Measurements from ENCODE around the gene SLC43A3.
"Not testable (repeated sequence)": the region's sequence is repeated elsewhere in the genome, so short reads cannot be mapped to it uniquely, and the experiment has no call there.

SLC43A3 gene

DNA sequence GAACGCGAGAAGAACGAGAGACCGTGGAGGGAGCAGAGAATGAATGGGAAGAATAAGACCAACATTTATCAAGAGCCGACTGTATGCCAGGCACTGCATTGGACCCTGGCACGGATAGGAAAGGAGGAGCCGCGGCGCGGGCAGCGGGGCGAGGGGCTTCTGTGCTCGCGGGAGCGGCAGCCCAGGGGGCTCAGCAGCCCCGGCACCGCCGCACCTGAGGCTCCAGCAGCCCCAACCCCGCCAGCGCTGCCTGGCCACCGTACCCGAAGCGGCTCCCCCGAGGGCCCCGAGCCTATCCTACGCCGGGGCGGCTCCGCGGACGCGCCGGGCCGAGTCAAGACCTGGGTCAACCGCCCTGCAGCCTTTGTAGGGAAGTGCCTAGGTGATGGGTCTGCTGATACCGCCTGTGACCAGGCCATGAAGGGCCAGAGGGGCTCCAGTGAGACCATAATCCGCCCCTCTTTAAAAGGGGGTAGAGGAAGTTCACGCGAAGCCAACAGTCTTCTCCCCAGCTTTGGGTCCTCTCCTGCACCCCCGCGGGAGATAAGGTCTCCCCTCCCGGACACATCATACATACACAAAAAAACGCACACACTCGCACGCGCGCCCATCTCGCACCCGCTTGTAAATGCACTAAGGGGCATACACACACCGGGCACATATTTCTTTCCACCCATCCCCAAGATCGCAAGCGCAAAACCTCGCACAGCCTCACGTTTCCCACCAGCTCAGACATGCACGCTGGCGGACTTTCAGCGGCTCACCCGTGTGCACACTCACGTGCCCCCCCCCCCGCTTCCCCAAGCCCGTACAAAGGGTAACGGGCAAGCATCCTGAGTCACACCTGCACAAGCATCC is 32.5 kb upstream of the SLC43A3 start:
- peak; percentile 26 to 34 for DNase-seq

DNA sequence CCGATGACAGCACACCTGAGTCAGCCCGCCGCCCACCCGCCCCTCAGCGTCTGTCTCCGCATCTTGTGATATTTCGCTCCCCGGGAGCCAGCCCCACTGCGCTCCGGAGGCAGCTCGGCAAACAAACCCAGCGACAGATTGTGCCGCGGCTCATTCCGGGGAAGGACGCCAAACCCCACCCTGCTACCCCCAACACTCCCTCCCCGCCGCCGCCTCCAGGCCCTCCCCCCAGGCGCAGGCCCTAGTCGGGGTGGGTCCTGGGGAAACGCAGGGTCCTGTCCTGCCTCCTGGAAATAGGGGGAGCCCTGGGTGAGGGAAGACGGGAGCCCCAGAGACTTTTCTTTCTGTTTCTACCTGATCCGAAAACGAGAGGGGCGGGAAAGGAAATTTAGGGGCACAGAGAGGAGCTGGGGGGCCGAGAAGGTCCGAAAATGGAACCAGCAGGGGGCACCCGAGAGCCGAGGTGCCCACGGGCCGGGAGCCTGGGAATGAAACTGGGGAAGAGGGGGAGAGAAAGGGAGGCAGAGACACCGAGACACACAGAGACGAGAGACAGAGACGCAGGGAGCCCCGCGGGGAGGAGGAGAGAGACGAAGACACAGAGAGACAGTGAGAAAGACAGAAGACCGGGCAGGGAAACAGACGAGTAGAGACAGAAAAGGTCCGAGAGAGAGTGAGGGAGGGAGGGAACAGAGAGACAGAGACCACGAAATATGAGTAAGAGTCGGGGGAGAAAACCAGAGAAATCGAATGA is 31.7 kb upstream of the SLC43A3 start:
- DNase-seq: peak; percentile 62 to 69

DNA sequence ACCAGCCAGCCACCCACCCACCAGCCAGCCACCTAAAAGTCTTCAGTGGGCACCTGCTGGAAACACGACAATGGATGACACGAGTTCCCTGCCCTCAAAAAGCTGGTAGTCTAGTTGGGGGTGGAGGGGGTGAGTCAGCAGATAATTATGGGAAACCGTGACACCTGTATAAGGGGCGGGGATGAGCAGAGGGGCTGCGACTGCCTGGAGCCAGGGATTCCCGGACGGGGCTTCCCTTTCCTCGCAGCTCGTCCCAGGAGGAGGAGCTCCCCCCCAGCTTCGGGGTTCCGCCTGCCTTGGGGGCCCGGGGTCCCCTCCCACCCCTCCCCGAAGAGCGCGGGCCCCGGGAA is 31.1 kb upstream of the SLC43A3 start:
- DNase-seq: no peak

DNA sequence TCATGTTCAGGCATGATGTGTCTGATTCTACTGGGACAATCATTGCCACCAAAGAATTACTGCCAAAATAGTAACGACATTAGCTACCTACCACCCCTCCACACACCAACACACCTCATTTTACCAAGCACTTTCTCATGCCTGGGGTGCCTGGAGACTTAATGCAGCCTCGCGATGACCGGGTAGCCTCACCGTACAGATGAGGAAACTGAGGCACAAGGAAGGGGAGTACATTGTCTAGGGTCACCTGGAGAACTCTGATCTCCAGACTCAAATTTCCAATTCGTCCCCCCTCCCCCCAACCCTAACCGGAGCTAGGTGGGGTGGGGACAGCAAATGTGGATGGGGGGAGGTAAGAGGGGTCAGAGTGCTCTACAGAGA is 30.7 kb upstream of the SLC43A3 start:
- no peak for DNase-seq

DNA sequence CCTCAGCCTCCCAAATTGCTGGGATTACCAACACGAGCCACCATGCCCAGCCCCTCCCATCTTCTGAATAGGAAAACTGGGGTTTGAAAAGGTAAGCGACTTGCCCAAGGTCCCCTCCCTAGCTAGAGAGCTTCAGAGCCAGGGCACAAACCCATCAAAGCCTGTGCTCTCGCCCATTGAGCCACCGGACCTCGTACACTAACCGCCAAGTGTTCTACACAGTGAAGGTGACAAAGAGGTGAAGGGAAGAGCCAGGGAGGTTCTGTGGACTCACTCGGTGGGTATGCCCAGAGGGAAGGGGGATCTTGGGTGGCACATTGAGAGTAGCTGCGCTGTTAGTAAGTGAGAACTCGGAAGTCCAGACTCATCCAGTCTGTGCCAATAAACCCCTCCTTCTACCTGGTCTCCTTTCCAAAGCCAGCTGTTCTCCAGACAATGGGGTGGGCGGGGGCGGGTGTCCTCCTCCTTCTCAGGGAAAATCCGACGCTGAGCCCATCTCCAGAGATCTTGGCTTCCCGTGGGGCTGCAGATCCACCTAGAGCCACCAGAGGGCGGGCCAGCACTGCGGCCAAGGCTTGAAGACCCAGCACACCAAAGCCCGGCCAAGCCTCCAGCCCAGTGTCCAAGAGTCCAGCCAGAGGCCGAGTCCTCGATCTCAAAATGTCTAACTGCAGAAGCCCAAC is 30.2 kb upstream of the SLC43A3 start:
- peak; percentile 79 to 82 for DNase-seq

DNA sequence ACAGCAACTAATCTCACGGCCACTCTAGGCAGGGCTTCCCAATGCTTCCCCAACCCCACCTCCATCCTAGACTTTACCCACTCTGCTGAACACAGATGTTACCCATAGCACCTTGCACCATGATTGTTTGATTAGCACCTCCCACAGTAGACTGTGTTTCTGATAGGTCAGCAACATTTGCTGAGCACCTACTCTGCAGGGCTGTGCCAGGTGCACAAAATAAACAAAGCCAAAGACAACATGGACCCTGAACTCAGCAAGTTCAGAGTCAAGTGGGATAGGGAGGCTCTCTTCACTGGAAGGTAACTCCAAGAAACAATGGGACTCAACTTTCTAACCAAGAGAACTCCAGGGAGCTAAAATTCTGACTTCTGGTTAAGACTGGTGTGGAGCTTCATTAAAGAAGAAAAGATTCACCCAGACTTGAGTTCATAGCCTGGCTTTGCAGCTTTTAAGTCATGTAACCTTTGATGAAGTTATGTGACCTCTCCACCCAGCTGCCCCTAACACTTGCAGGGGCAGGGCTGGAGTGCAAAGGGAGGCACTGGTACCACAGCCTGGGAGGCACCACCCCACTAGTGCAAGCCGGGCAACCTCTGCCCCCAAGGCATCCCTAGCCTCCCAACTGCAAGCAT is 26.7 kb upstream of the SLC43A3 start:
- no peak for DNase-seq

DNA sequence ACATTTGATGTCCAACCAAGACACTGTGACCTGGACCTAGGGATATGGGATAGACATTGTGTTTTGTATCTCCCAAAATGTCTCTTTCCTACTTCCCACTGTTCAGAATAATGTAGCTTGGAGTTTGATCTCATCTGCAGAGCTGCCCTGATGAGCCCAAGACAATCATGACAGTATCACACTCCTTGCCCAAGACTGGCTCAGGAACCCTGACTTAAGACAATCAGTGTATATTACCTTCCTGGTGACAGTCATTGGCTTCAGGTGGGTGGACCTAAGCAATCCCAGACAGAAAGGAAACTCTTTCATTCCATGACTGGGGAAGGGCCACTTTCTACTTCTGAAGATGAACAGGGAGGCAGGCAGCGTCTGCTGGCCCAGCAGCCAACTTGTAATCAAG is 19.1 kb upstream of the SLC43A3 start:
- DNase-seq: no peak

DNA sequence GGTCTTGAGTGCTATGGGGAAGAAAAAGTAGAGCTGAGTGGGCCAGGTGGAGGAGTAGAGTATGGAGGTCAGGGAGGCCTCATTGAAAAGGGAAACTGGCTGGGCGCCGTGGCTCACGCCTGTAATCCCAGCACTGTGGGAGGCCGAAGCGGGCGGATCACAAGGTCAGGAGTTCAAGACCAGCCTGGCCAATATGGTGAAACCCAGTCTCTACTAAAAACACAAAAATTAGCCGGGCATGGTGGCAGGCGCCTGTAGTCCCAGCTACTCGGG is 18.1 kb upstream of the SLC43A3 start:
- DNase-seq: not testable (repeated sequence)

DNA sequence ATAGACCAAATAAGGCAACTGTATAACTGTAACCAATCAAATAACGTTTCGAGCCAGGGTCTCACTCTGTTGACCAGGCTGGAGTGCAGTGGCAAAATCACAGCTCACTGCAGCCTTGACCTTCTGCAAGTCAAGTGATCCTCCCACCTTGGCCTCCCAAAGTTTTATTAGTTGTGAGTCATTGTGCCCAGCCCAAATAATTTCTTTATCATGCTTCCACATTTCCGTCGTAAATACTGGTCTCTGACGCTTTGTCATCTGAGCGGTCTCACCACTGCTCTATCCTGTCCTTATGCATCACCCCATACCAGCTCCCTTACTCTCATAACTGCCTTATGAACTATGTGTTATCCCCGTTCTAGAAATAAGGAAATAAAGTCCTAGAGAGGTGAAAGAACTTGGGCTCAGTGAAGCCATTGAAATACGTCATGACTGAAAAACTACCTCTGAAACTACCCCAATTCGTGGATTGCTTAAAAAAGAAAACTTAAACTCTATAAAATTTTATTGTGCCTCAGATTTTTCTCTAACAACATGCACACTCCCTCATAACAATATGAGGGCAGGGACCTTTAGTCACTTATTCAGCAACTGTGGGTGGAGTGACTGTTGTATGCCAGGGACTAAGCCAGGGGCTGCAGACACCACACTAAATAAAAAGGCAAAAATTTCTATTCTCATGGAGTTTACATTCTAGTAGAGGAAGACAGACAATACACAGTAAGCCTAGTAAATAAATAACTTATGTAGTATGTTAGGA is 17.6 kb upstream of the SLC43A3 start:
- no peak for DNase-seq

DNA sequence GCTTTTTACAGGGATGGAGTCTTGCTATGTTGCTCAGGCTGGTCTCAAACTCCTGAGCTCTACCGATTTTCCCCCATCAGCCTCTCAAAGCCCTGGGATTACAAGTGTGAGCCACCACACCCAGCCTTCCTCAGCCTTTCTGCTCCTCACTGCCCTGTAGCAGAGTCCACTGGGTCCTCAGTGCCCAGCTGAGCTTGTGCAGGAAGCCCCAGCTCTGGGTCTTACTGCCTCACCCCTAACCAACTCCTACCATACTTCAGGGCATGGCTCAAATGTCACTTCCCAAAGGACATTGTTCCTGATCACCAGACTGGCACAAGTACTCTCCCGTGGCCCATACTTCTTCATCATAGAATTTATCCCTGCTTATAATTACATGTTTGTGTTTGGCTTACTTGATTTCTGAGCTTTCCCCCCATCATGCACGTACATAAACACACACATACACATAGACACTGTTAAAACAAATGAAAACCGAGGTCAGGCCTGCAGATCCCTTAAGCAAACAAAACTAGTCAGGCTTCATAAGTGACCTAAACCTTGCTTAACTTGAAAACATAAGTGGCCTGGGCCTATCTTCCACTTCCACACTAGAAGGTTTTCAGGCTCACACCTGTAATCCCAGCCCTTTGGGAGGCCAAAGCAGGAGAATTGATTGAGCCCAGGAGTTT is 14.0 kb upstream of the SLC43A3 start:
- DNase-seq: no peak

DNA sequence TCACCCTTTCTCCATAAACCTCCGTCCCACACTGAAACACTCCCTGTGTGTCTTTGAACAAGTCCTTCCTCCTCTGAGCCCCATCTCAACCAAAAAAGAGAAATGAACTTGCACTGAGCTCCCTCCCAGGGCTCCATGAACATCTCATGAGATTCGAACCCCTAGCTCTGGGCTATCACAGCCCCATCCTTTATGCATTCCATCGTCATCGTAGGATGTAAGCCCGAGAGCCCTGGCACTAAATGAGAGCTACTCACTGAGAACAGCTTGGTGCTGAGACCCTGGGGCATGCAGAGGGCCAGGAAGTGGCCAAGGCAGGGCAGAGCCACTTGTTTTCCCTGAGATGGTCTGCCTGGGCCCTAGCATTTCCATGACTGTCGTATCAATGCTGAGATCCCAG is 12.9 kb upstream of the SLC43A3 start:
- DNase-seq: no peak

DNA sequence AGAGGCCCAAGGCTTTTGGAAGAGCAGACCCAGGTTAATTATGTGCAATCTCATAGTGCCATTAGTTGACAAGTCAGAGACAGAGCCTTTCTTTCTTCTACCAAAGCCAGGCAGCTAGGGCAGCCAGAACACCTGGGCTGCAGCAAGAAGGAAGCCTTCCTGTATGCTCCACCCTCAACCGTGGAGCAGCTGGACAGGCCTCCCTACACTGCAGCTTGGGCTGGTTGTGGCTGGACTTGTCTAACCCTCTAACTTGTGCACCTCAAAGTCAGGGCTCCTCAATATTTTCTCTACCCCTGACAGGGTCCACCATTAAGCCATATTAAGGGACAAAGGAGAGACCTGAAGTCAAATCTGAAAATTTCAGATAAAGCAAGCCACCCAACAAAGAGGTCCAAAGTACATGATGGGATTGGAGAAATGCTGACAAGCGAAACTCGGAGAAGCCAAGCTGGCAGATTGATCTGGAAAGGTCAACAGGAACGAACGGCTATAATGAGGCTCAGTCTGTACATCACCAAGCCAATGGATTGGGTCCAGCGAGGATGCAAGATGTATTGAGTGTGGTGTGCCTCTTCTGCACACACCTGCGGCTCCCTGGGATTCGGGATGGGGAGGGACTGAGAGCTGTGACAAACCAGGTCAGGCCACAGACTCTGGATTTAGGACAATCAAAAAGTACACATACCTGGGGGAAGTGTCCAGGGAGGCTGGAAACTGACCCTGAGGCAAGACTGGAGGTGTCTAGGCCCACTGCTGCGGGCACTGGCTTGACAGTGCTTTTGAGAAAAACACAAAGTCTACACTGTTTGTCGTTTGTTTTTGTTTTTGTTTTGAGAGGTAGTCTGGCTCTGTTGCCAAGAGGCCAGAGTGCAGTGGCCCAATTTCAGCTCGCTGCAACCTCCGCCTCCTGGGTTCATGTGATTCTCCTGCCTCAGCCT is 11.7 kb upstream of the SLC43A3 start:
- no peak for DNase-seq

DNA sequence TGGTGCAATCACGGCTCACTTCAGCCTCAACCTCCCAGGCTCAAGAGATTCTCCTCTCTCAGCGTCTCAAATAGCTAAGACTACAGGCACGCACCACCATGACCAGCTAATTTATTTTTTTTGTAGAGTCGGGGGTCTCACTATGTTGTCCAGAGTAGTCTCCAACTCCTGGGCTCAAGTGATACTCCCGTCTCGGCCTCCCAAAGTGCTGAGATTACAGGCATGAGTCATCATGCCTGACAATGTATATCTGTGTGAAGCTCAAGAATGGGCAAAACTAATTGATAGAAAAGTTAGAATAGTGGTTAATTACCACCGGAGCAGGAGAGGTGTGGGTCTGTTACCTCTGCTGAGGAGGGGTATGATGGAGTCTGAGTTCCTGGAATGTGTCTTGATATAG is 9.1 kb upstream of the SLC43A3 start:
- DNase-seq: no peak

DNA sequence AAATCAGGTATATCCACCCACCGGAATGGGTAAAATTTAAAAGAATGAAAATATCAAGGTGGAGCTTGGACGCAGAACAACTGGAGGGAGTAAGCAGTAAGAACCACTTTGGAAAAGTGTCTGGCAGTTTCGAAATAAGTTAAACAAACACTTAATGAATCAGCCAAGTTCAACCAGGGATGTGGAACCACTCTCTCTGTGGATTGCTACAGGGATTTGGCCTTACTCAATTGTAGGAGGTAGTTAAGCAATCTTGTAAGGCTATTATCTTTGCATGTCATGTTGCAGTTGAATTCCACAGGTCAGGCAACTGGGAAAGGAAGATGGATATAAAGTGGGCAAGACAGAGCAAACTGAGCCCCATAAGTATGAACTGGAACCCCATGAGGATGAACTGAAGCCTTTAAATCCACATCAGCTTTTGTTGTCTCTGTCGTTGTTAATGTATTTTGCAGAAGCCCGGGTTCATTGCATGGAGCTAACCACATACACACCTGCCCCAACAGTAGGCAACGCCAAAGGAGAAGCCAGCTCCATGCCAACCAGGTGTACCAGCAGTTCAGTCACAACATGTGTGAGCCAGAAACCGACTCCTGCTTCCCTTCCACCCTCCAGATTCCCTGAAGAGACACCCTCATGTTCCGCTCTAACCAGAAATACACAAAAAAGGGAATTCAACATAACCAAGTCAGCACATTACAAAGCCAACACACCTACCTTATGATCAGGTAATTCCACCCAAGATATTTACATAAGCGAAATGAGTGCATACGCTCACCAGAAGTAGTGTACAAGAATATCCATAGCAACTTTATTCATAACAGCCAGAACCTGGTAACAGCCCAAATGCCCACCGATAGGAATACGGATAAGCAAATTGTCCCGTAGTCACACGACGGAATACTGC is 8.0 kb upstream of the SLC43A3 start:
- no peak for DNase-seq

DNA sequence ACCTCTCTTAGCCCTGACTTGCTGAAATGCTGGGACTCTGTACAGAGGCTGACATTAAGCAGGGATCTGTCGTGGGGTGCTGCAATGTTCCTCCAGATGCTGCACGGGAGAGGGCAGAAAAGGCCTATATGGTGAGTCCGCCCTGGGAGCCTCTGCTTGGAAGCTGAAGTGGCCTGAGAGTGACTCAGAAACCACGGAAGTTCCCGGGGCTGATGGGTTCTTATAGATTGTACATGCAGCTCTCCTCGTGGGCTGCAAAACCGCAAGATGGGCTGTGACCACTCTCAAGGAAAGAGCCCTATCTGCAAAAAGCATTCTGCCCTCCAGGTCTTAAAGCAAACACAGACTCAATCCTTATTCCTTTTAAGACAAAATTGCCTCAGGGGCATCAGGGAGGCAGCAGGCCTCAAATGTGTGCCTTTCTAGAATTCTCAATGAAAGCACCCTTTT is 5.8 kb upstream of the SLC43A3 start:
- no peak for DNase-seq

DNA sequence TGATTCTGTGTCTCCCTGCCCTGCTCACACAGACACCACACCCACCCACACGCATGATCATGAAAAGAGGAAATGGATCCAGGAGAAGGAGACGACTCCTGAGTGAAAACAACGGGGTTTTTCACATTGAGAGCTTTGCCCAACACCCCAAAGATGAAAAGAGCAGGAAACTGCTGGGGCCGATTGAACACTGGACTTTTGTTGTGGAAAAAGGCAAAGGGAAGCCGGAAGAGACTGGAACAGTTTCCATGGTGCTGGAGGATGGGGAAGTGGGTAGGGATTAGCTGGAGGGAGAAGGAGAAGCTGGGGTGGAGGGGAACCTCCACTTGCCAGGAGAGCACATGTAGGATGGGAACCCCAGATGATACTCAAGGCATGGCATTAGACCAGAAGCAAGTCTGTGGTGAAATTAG is 5.2 kb upstream of the SLC43A3 start:
- no peak for DNase-seq

DNA sequence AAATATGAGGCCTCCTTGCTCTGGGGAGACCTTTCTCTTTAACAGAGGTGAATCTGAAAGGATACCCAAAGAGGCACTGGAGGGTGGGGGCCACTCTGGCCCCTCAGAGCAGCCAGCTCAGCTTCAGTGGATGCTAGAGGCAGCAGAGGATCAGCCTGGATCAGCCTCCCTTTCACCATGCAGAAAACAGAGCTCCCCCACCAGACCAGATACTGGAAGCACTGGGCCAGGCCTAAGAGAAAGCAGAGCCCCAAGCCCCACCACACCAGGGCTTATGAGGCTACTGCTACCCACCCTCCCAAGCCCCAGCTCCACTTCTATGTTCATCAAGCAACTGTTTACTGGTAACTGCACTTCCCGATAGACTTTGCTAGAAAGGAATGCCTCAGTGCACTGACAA is 4.0 kb upstream of the SLC43A3 start:
- DNase-seq: no peak

DNA sequence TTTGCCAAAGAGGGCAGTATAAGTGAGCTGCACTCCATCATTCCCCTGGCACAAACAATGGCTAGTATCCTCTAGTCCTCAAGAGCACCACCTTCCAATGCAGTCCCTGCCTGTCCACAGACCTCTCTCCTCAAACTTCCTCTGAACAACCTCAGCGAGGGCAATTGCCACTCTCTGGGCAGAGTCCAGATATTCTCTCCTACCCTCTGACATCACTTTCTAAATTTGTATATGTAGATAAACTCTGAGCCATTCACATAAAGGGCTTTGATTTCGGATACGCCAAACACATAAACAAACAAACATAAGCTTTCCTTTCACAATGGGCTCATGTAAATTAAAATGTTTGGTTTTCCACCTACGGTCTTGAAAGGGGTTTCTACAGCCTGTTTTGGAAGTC is 3.0 kb upstream of the SLC43A3 start:
- no peak for DNase-seq

DNA sequence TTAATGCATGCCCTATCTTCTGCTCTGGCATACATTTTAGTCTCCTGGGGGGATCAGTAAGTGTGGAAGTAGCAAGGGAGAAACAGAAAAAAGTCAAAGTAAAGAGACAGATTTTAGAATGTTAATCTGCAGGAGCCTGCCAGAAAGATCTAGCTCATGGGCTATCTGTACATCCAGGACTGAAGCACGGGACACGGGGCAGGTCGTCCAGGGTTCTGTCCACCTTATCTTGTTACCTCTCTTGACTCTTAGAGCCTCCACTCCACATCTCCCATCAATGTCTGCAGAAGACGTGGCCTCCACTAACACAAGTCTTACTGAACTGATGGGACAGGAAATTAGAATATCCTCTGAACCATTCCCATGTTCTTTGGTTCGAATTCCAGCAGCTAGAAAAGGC is 1.7 kb upstream of the SLC43A3 start:
- DNase-seq: no peak

DNA sequence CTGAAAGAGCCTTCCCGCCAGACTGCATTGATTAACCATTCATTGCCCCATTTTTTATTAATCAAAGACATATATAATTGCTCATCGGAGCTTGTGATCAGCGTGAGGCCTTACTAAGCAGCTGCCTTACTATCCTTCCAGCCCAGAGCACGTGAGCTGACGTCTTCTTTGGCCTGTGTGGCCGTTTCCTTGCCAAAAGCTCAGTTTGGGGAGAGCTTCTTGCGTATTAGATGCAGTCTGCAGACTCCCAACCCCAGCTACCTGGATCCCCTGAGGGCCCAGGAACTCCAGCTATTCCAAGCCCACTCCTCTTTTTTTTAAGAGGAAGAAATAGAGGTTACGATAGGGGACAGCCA is 784 bp upstream of the SLC43A3 start:
- DNase-seq: no peak

Data from stimulated activated CD4-positive, alpha-beta T cell treated with anti-CD3 and anti-CD28 coated beads, Interleukin-2, amount 100 ng/mL, for 24 hours (primary cell).